GM18907 (cell line): ENCODE measurements around the gene OR10A6.

Source experiments
- ATAC-seq: cut with Tn5 transposase; IDR thresholded peaks from one replicate; pipeline ENCODE4 v1.9.1; 2021; ENCODE audit warnings: mild to moderate bottlenecking, moderate library complexity; ENCODE audit not compliant: unreplicated experiment

OR10A6 gene

GRCh38 chr11:7910286-7910788, 20.7 kb downstream of the OR10A6 start:
- ATAC-seq = no peak

- no peak for ATAC-seq
Observed at GRCh38 chr11:7909585-7910285, 21.3 kb downstream of the OR10A6 start.

GRCh38 chr11:7907121-7907520, 23.9 kb downstream of the OR10A6 start:
- no peak for ATAC-seq

- ATAC-seq = no peak
Observed at GRCh38 chr11:7906481-7906880, 24.6 kb downstream of the OR10A6 start.

GRCh38 chr11:7905961-7906429, 25.1 kb downstream of the OR10A6 start:
- ATAC-seq = no peak

GRCh38 chr11:7905549-7905948, 25.5 kb downstream of the OR10A6 start:
- ATAC-seq = no peak

- no peak for ATAC-seq
Observed at GRCh38 chr11:7904917-7905316, 26.2 kb downstream of the OR10A6 start.

GRCh38 chr11:7903940-7904339, 27.1 kb downstream of the OR10A6 start:
- no peak for ATAC-seq

GRCh38 chr11:7901319-7901854, 29.7 kb downstream of the OR10A6 start:
- ATAC-seq = no peak

GRCh38 chr11:7900686-7901085, 30.4 kb downstream of the OR10A6 start:
- ATAC-seq = no peak

GRCh38 chr11:7899418-7899817, 31.6 kb downstream of the OR10A6 start:
- ATAC-seq = no peak

- no peak for ATAC-seq
Observed at GRCh38 chr11:7898666-7899283, 32.3 kb downstream of the OR10A6 start.

GRCh38 chr11:7896009-7896785, 34.9 kb downstream of the OR10A6 start:
- ATAC-seq = no peak

- ATAC-seq = no peak
Observed at GRCh38 chr11:7894251-7894650, 36.8 kb downstream of the OR10A6 start.

GRCh38 chr11:7893796-7894195, 37.3 kb downstream of the OR10A6 start:
- ATAC-seq = no peak

- ATAC-seq = peak; percentile 67
Observed at GRCh38 chr11:7892840-7893254, 38.2 kb downstream of the OR10A6 start.

- ATAC-seq = peak; percentile 51
Observed at GRCh38 chr11:7892059-7892699, 38.9 kb downstream of the OR10A6 start.

GRCh38 chr11:7890417-7891172, 40.5 kb downstream of the OR10A6 start:
- ATAC-seq = no peak

GRCh38 chr11:7889985-7890384, 41.1 kb downstream of the OR10A6 start:
- peak; percentile 48 for ATAC-seq

GRCh38 chr11:7882860-7883259, 48.2 kb downstream of the OR10A6 start:
- ATAC-seq = no peak
